ENCODE results near the gene WDR64.

DNA sequence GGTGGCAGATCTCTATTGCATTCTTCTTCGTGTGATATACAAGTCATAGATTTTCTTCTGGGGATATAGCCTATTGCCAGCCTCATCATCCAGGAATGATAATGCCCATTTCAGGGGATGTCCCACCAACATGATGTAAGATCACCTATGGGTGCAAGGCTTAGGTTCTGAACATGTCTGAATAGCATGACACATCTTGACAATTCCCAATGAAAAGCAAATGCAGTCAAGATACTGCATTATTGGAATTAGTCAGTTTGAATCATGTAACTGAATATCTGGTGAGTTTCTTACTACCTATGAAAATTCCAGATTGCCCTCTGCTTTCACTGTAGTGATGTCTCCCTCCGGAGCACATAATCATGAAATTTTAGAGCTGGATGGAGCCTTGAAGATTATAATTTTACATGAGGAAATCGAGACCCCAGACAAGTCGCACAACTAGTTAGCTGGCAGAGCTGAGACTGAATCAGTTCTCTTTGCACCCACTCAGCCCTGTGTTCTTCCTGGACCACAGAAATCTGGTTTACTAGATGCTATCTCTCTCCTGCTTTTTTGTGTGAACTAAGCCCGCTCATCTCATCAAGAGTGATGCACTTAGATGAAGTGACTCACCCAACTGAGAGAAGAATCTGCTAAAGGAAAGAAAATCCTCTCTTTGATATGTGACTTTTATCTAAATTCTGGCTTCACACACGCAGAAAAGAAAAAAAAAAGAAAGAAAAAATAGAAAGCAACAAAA lies 65.0 kb downstream of the WDR64 start:
- TF ChIP-seq CTCF (IDR thresholded peaks at IDR 0.05) (no peak), EP300 (IDR thresholded peaks at IDR 0.05) (no peak), POLR2AphosphoS5 (IDR thresholded peaks at IDR 0.05) (no peak)

Measured in upper lobe of left lung (tissue), 4 donors.